Measurements from ENCODE around the gene ZNF532.

DNA sequence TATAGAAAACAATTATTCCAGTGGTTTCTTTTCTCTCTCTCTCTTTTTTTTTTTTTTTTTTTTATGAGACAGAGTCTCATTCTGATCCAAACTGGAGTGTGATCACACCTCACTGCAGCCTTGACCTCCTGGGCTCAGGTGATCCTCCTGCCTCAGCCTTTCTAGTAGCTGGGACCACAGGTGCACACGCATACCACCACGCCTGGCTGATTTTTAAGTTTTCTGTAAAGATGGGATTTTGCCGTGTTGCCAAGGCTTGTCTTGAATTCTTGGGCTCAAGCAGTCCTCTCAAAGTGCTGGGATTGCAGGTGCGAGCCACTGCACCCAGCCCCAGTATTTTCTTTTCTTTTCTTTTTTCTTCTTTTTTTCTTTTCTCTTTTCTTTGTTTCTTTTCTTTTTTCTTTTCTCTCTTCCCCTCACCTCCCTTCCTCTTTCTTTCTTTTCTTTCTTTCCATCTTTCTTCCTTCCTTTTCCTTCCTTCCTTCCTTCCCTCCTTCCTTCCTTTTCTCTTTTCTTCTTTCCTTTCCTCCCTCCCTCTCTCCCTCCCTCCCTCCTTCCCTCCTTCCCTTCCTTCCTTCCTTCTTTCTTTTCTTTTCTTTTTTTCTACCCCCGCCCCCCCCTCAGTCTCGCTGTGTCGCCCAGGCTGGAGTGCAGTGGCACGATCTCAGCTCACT, 76.9 kb downstream of the ZNF532 start:
- TF ChIP-seq, protein P1, sequence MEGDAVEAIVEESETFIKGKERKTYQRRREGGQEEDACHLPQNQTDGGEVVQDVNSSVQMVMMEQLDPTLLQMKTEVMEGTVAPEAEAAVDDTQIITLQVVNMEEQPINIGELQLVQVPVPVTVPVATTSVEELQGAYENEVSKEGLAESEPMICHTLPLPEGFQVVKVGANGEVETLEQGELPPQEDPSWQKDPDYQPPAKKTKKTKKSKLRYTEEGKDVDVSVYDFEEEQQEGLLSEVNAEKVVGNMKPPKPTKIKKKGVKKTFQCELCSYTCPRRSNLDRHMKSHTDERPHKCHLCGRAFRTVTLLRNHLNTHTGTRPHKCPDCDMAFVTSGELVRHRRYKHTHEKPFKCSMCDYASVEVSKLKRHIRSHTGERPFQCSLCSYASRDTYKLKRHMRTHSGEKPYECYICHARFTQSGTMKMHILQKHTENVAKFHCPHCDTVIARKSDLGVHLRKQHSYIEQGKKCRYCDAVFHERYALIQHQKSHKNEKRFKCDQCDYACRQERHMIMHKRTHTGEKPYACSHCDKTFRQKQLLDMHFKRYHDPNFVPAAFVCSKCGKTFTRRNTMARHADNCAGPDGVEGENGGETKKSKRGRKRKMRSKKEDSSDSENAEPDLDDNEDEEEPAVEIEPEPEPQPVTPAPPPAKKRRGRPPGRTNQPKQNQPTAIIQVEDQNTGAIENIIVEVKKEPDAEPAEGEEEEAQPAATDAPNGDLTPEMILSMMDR (IDR thresholded peaks at IDR 0.05) = no peak
- no peak for TF ChIP-seq POLR2A (IDR thresholded peaks at IDR 0.05)
- TF ChIP-seq EP300 (IDR thresholded peaks at IDR 0.05; ENCODE audit: low read depth) = no peak
